Heart left ventricle (tissue), 13 donors: ENCODE measurements around the gene FEM1C.

ENCODE experiments used
- CTCF ChIP-seq, 12 donors: fragments of 200-600 bp; sonication (generic) in 4 of 12; IDR thresholded peaks; one replicate each; pipeline versions ENCODE4 v1.5.0 to v1.8.0; 2018 to 2022; ENCODE audit warnings: antibody characterized with exemption in 12 of 12, mild to moderate bottlenecking in 5 of 12
- POLR2A ChIP-seq, 2 donors: fragments of 450-650 bp; IDR thresholded peaks; one replicate each; pipeline ENCODE4 v1.6.1; 2017; ENCODE audit warnings: antibody characterized with exemption in 2 of 2, mild to moderate bottlenecking in 2 of 2, moderate library complexity in 2 of 2
- donor health status: ischemic (EF 13 %, LVEDD 7.1; RV severe dilation, severe dysfunction).
- donor health status: DM: no; HTN: yes; CAD: no.
- donor health status: DM: no; HTN: no; CAD: no.
- donor health status: ischemic (EF 25% LVEDD 6.9; RV normal size, moderate dysfunction).
- donor health status: ischemic (EF 25% LVEDD 5.7; RV mildly dilated, moderate dysfunction).
- donor health status: ischemic (EF 35%, LVEDD 5.7; RV mildly dilated, moderate dysfunction).
- donor health status: nonischemic (EF 11% LVEDD 7.7; RV severe dilation, severe dysfunction).
- donor health status: DM: yes; HTN: yes; CAD: no.
- donor health status: PGD.
- donor health status: ischemic (EF 29% LVEDD 5.4; RV normal size, mild dysfunction).
- donor health status: nonischemic (EF 23%, LVEDD 6.1; RV moderate dilation, normal function).

GRCh38 chr5:115558388-115558956, 13.9 kb upstream of the FEM1C start:
- TF ChIP-seq CTCF (IDR thresholded peaks at IDR 0.05): no peak
- TF ChIP-seq POLR2A (IDR thresholded peaks at IDR 0.05): no peak
